ENCODE data around the gene DAAM2.

Gene DAAM2

DNA sequence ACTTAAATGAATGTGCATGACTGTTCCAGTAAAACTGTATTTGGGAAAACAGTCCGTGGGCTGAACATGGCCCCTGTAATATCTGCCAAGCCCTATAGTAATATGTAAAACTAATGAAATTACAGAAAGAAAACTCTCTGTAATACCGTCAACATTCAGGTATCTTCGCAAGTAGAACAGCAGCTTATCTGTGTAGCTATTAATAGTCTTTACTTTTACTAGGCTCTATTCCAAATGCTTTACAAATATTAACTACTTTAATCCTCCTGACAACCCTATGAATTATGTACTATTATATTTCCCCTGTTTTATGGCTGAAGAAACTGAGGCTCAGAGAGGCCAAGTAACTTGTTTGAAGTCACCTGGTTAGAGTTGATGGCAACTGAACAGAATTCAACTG lies 57.1 kb downstream of the DAAM2 start:
- Histone ChIP-seq H4K20me1 (ENCODE audit: insufficient read depth, low read length, poor library complexity, severe bottlenecking) (no peaks in the 10 kb centered on the region), H3K9me2 (replicated peaks; ENCODE audit: low read depth, low read length) (no peaks in the 10 kb centered on the region), H2AFZ (ENCODE audit: low read length) (no peak overlapping the region), H3K4me3 (ENCODE audit: low read length, poor library complexity, severe bottlenecking) (no peak overlapping the region), H3K4me2 (ENCODE audit: low read depth, low read length, poor library complexity, severe bottlenecking) (no peak overlapping the region), H3F3A (ENCODE audit: low read depth) (no peaks in the 10 kb centered on the region), H3K4me1 (ENCODE audit: insufficient read depth, low read length, poor library complexity, severe bottlenecking) (no peaks in the 10 kb centered on the region), H3K27me3 (ENCODE audit: insufficient read depth, low read length, poor library complexity, severe bottlenecking) (no peaks in the 10 kb centered on the region), H3K9me3 (ENCODE audit: insufficient read depth, low read depth, low read length) (no peaks in the 10 kb centered on the region), H3K79me2 (ENCODE audit: insufficient read depth, low read length) (no peaks in the 10 kb centered on the region), H3K36me3 (ENCODE audit: insufficient read depth, low read length) (no peaks in the 10 kb centered on the region), H3K9ac (ENCODE audit: low read depth, low read length, poor library complexity, severe bottlenecking) (no peak overlapping the region)
- TF ChIP-seq, protein P1, sequence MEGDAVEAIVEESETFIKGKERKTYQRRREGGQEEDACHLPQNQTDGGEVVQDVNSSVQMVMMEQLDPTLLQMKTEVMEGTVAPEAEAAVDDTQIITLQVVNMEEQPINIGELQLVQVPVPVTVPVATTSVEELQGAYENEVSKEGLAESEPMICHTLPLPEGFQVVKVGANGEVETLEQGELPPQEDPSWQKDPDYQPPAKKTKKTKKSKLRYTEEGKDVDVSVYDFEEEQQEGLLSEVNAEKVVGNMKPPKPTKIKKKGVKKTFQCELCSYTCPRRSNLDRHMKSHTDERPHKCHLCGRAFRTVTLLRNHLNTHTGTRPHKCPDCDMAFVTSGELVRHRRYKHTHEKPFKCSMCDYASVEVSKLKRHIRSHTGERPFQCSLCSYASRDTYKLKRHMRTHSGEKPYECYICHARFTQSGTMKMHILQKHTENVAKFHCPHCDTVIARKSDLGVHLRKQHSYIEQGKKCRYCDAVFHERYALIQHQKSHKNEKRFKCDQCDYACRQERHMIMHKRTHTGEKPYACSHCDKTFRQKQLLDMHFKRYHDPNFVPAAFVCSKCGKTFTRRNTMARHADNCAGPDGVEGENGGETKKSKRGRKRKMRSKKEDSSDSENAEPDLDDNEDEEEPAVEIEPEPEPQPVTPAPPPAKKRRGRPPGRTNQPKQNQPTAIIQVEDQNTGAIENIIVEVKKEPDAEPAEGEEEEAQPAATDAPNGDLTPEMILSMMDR (conservative IDR thresholded peaks at IDR 0.05; ENCODE audit: low read length) = no peak
- no peak for TF ChIP-seq EZH2phosphoT487 (IDR thresholded peaks at IDR 0.05; ENCODE audit: borderline replicate concordance)

DNA sequence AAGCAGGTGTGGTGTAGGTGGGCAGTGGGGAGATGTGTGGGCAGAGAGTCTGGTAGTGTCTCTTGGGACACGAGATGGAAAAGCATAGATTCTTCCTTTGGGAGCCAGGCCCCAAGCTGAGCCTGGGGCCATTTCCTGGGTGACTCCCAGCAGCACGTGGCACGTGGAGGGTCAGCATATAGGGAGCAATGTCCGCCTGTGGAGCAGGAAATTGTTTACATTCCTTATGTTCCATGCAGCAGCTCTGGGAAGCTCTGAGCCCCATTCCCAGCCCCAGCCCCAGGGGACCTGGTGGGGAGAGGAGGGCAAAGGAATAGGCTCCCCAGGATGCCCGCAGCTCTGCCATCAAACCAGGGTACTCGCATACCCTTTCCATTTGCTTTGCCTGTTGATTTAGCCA lies 57.6 kb downstream of the DAAM2 start:
- H3K27me3 ChIP-seq (ENCODE audit: insufficient read depth, low read length, poor library complexity, severe bottlenecking) = no peaks in the 10 kb centered on the region
- TF ChIP-seq EZH2phosphoT487 (IDR thresholded peaks at IDR 0.05; ENCODE audit: borderline replicate concordance) = no peak
- TF ChIP-seq, protein P1 (conservative IDR thresholded peaks at IDR 0.05; ENCODE audit: low read length) = no peak
- no peak overlapping the region for H3K9ac ChIP-seq (ENCODE audit: low read depth, low read length, poor library complexity, severe bottlenecking)
- H3K36me3 ChIP-seq (ENCODE audit: insufficient read depth, low read length) = no peaks in the 10 kb centered on the region
- no peaks in the 10 kb centered on the region for H3K4me1 ChIP-seq (ENCODE audit: insufficient read depth, low read length, poor library complexity, severe bottlenecking)
- no peaks in the 10 kb centered on the region for H3K9me2 ChIP-seq (replicated peaks; ENCODE audit: low read depth, low read length)
- H3K9me3 ChIP-seq (ENCODE audit: insufficient read depth, low read depth, low read length) = no peaks in the 10 kb centered on the region
- no peaks in the 10 kb centered on the region for H3F3A ChIP-seq (ENCODE audit: low read depth)
- H2AFZ ChIP-seq (ENCODE audit: low read length) = no peak overlapping the region
- H4K20me1 ChIP-seq (ENCODE audit: insufficient read depth, low read length, poor library complexity, severe bottlenecking) = no peaks in the 10 kb centered on the region
- H3K4me2 ChIP-seq (ENCODE audit: low read depth, low read length, poor library complexity, severe bottlenecking) = no peak overlapping the region
- H3K4me3 ChIP-seq (ENCODE audit: low read length, poor library complexity, severe bottlenecking) = no peak overlapping the region
- no peaks in the 10 kb centered on the region for H3K79me2 ChIP-seq (ENCODE audit: insufficient read depth, low read length)

DNA sequence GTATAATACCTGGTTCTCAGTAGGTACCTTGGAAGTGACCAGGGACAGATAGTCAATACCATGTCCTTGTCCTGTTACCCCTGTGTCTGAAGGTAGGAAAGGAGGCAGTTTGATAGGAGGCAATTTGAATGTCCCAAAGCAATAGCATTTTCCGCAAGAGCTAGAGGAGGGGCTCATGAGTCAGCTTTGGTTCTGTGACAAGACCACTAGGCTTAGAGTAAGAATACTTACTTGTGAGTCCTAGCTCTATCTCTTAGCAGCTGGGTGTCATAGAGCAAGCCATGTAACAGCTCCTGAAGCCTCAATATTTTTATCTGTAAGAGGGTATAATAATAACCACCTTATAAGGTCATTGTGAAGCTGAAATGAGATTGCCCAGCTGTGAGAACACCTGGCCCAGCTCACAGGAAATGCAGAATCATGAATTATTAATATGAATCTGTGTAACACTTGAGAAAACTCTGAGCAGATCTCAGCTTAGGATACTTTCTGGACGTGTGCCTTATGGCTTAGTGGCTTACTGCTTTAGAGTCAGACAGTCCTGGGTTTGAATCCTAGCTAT lies 58.6 kb downstream of the DAAM2 start:
- Histone ChIP-seq H3K36me3 (ENCODE audit: insufficient read depth, low read length) (no peaks in the 10 kb centered on the region), H3K4me3 (ENCODE audit: low read length, poor library complexity, severe bottlenecking) (no peak overlapping the region)
- no peak for TF ChIP-seq EZH2phosphoT487 (IDR thresholded peaks at IDR 0.05; ENCODE audit: borderline replicate concordance)
- TF ChIP-seq, protein P1 (conservative IDR thresholded peaks at IDR 0.05; ENCODE audit: low read length) = no peak

More for the DNA sequence above, 58.6 kb downstream of the DAAM2 start:
- no peaks in the 10 kb centered on the region for H3K79me2 ChIP-seq (ENCODE audit: insufficient read depth, low read length)
- H3K9me3 ChIP-seq (ENCODE audit: insufficient read depth, low read depth, low read length) = no peaks in the 10 kb centered on the region
- no peaks in the 10 kb centered on the region for H4K20me1 ChIP-seq (ENCODE audit: insufficient read depth, low read length, poor library complexity, severe bottlenecking)
- H3K4me1 ChIP-seq (ENCODE audit: insufficient read depth, low read length, poor library complexity, severe bottlenecking) = no peaks in the 10 kb centered on the region
- no peaks in the 10 kb centered on the region for H3K27me3 ChIP-seq (ENCODE audit: insufficient read depth, low read length, poor library complexity, severe bottlenecking)
- no peak overlapping the region for H3K9ac ChIP-seq (ENCODE audit: low read depth, low read length, poor library complexity, severe bottlenecking)
- H3K4me2 ChIP-seq (ENCODE audit: low read depth, low read length, poor library complexity, severe bottlenecking) = no peak overlapping the region
- H2AFZ ChIP-seq (ENCODE audit: low read length) = no peak overlapping the region
- H3F3A ChIP-seq (ENCODE audit: low read depth) = no peaks in the 10 kb centered on the region
- H3K9me2 ChIP-seq (replicated peaks; ENCODE audit: low read depth, low read length) = no peaks in the 10 kb centered on the region

Measured in Loucy (cell line).